T-helper 22 cell (primary cell): ENCODE measurements around the gene RTBDN.
"Not testable (repeated sequence)": the region's sequence is repeated elsewhere in the genome, so short reads cannot be mapped to it uniquely, and the experiment has no call there.

Experiments used
- DNase-seq: peaks from one replicate; pipeline ENCODE4 v3.0.0-alpha.2; 2020; ENCODE audit warnings: low read depth

Gene RTBDN

DNA sequence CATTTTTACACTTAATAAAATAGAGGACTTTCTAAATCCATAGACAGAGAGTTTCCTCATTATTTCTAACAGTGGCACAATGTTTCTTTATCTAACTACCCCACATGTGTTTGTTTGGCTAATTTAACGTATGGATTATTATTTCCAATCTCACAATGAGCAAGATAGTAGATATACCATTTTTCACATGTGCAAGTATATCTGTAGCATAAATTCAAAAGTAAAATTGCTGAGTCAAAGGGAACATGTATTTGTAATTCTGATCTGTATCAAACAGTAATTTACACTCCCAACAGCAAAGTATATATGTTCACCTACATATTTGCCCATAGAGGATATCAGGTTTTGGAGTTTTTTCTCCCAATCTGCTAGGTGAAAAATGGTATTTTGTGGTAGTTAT is 22.3 kb upstream of the RTBDN start:
- DNase-seq = no peak

DNA sequence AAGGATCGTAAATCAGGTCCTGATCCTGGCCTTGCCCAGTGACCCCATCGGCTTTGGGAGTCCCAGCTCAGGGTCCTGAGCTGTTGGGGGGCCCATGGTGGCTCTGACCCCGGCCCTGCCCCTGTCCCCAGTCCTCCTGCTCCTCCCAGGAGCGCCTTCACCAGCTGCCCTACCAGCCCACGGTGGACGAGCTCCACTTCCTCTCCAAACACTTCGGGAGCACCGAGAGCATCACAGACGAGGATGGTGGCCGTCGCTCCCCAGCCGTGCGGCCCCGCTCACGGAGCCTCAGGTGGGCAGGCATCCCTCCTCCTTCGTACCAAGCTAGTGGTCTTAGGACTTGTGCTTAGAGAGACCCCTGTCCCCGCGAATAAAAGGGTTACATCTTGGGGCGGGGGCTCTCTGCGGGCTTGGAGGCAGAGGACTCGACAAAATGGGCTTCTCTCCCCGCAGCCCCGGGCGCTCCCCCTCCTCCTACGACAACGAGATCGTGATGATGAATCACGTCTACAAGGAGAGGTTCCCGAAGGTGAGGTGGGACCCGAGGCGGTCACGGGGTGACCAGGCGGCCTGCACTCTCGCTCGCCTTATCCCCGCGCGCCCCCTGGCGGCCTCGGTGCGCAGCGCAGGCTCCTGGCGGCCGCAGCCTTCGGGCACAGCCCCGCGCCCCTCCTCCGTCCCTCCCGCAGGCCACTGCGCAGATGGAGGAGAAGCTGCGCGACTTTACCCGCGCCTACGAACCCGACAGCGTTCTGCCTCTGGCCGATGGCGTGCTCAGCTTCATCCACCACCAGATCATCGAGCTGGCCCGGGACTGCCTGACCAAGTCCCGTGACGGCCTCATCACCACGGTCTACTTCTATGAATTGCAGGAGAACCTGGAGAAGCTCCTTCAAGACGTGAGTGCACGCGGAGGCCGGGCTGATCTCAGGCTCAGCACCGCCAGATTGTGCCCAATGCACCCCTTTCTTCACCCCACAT is 13.1 kb upstream of the RTBDN start:
- peak; percentile 53 for DNase-seq

DNA sequence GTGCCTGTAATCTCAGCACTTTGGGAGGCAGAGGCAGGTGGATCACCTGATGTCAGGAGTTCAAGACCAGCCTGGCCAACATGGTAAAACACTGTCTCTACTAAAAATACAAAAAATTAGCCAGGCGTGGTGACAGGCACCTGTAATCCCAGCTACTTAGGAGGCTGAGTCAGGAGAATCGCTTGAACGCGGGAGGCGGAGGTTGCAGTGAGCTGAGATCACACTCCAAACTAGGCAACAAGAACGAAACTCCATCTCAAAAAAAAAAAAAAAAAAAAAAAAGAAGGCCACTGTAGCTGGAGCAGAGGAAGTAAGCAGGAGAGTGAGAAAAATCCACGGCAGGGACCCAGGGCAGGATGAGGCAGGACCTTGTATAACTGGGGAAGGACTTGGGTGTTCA is 12.2 kb upstream of the RTBDN start:
- DNase-seq = not testable (repeated sequence)

DNA sequence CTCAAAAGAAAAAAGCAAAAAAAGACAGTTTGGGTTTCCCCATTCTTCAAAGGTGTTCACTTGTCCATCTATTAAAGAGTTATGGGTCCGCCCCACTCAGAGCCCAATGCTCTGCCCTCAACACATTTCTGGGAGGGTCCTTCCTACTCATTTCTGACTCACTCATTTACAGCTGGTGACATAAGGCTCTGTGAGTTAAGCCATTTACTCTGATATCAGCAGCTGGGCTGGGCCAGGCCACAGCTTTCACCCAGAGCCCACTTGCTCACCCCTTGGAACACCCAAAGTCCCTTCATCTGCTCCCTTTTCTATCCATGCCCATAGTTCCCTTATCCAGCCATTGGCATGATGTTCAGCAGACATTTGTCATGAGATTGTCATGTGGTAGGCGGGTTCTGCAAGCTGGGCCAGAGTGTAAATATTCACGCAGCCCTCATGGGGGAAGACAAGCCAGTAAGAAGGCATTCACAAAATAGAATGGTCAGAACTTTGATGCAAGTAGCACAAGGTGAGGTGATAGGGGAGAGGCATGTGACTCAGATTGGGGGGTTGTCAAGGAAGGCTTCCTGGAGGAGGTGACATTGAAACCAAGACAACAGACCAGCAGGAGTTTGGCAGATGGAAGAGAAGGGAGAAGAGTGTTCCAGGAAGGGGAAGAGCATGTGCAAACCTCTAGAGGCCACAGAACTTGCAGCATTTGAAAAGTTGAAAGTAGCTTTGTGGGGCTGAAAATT is 9.8 kb upstream of the RTBDN start:
- DNase-seq = no peak

DNA sequence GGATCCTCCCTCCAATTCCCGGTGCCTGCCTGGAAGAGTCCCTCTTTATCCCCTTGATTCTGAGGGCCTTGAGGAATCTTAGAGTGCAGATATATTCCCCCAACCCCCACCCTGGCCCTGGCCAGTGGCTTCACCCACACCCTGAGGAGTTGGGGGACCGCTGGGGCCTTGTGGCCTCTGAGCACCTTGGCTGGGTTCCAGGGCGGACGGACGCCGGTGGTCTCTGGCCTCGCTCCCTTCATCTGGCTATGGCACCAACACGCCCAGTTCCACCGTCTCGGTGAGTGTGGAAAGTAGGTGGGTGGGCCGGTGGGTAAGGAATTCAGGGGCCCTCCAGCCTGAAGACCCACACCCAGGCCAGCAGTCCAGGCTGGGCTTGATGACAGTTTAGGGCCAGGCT is 8.9 kb upstream of the RTBDN start:
- DNase-seq = no peak

DNA sequence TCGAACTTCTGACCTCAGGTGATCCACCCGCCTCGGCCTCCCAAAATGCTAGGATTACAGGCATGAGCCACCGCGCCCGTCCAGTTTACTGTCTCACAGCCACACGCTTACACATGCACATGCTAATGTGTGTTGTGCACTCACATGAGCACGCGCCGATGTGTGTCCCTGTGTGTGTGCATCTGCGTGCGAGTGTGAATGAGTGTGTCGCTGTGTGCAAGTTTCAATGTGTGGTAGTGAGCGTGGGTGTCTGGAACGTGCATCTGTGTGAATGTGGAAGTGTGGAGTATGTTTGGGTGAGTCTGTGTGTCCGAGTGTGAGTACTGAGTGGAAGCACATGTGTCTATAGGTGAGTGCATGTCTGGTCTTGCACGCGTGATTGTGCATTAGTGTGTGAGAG is 8.1 kb upstream of the RTBDN start:
- DNase-seq = no peak

DNA sequence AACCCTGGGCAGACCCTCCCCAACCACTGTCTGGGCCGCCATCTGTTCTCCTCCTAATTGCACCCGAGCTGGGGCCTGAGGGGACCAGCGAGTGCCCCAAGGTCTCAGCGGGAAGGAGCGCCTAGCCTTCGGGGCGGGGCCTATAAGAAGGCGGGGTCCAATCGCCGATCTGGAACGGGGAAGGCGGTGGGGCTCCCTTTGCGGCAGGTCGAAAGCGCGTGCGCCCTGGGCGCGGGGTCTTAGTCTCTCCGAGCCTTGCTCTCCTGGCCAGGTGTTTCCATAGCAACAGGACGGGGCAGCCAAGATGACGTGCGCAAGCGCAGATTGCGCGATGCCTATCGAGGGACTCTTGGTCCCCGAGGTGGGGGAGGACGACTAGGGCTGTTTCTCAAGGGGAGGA is 6.7 kb upstream of the RTBDN start:
- DNase-seq = no peak

DNA sequence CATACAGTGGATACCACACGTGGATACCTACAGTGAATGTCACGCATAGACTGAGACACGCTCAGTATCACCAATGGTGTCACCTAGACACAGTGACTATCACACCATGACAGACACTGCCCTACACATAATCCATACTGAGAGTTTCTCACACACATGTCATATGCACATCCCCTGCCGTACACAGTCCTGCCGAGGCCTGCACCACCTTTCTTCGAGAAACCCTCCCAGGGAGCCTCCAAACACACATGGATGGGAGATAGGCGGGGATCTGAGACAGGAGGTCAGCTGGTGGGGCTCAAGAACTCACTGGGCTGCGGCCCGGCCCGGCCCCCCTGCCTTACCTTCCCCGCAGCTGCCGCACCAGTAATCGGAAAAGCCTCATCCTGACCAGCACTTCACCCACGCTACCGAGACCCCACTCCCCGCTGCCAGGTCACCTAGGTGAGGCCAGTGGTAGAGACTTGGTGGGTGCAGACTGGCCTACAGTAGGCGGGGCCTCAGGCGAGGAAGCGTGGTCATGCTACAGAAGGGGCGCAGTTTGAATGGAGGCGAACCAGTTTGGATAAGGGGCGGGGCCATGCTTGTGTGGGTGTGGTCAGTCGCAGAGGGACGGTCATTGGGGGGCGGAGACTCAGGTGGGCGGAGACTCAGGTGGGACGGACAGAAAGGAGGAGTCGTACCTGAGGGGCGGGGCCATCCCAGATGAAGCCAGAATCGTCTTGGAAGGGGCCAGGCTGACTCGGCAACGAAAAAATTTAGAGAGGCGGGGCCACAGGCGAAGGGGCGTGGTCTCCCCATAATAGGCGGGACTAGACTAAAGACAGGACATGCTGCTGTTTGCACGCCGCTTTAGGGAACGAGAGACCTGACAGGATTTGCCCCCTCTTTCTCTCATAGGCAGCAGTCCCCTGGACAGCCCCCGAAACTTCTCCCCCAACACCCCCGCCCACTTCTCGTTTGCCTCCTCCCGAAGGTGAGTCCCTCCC is 6.0 kb upstream of the RTBDN start:
- no peak for DNase-seq

DNA sequence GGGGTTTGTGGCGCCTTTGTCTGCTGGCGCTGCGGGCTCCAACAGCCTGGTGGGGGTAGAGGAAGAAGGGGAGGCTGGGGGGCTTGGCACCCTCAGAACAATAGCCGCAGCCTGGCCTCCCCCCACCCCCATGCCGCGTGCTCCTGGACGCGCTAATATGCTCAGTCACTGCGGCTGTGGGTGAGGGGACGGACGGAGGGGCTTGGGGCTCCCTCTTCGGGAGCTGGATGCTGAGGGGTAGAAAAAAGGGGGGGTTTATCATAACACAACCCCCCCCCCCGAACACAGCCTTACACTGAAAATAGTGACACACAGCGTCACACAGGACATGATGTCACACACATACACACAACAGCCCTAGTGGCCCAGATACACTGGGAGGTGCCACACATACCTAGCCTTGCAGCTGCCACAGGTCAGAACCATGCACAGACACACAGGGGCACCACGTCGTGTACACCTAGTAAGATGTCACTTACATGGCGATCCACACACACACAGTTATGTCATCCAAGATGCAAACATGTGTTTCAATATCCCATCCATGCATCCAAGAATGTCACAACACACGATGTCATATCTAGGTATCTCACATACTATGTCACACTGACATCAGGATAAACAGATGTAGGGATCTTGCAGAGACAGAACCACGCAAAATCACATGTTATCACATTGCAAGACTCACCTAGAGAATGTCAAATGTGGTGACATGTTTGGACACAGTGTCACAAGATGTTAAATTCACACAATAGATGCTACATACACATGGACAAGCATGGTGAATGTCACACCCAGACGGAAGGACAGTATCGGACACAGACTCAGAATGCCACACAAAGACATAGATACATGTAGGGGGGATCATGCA is 4.7 kb upstream of the RTBDN start:
- DNase-seq = no peak

DNA sequence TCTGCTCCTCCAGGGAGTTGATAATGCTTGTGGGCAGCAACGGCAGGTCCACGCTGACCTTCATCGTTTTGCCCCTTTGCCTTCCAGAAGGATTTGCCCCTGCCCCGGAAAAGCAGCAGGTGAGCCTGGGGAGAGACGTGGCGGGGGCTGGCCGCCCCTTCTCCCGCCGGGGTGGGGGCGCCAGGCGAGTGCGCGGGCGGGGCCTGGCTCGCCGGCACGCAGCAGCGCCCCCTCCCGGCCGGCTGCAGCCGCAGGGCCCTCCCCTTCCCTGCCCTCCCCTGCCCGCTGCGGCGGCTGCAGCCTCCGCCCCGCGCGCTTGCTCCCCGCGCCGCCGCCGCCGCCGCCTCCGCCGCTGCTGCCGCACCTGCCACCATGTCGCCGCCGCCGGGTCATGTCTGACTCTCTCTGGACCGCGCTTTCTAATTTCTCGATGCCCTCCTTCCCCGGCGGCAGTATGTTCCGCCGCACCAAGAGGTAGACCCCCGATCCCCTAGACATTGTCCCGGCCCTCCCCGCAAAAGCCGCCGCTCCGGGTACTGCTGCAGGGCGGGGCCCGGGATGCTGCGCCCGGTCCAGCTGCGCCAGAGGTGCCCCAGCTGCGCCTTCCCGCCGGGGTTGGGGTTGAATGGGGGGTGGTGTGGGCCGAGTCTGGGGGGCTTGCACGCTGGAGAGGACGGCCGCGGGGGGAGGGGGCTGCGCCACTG is 4.0 kb upstream of the RTBDN start, which contains the start of gene MAST1:
Gene MAST1 (plus strand): TSS at position 334 of the 704 bp plus-strand sequence. CDS start 58 bp downstream, at position 392.
- no peak for DNase-seq

DNA sequence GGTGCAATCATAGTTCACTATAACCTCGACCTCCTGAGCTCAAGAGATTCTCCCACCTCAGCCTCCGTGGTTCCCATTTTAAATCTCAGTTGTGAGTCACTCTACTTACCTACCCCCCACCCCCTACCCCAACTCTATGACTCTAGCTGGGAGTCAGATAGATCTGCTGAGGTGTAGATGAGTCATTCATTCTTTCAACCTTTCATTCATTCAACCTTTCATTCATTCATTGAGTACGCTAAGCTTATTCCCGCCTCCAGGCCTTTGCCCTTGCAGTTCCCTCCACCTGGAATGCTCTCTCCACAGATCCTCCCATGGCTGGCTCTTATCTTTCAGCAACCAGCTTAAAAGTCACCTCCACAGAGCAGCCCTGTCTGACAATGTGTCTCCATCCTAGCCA is 2.8 kb upstream of the RTBDN start:
- no peak for DNase-seq

DNA sequence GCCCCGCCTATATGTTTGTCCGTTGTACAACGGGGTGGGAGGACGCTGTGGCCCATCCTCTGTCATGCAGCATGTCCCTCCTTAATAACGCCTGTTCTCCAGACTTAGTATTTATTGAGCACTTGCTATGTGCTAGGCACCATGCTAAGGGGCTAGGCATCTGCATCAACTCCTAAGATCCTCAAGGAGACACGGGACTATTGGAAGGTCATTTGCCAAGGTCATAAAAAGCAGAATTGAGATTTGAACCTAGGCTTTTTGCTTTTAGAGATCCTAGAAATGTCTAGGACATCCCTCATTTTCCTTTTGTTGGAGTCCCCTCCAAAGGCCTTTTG is 2.1 kb upstream of the RTBDN start:
- DNase-seq = no peak

DNA sequence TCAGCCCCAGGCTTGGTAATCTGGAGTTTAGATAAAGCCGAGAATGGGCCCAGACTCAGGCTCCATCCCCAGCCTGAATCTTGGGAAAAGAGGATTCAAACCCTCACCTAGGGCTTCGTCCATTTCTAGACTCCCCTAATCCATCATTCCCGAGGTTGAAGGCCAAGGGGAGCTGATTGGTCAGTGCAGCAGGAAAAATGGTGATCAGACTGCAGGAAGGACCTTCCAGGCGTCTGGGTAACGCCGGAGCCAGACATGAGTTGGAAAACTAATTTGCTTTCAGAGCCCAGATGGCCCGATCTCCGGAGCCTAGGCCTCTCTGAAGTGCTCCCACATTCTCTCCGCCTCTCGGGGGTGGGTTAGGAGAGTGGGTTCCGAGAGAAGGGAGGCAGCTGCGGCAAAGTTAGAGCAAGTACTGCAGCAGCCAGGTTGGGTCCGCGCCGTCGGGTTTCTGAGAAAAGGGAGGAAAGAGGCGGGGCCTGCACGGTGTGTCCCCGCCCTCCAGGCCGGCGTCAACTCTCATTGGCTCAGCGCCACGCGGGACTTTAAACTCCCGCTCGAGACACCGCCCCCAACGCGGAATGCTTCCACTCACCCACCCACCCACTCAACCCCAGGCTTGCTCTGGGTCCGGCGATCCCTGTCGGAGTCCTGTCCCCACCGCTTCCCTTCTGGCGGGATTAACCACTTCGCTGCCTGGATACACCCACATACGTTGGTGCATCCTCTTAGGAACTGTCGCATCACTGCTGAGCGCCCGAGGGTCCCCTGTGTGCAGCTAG is 788 bp upstream of the RTBDN start:
- DNase-seq = no peak

DNA sequence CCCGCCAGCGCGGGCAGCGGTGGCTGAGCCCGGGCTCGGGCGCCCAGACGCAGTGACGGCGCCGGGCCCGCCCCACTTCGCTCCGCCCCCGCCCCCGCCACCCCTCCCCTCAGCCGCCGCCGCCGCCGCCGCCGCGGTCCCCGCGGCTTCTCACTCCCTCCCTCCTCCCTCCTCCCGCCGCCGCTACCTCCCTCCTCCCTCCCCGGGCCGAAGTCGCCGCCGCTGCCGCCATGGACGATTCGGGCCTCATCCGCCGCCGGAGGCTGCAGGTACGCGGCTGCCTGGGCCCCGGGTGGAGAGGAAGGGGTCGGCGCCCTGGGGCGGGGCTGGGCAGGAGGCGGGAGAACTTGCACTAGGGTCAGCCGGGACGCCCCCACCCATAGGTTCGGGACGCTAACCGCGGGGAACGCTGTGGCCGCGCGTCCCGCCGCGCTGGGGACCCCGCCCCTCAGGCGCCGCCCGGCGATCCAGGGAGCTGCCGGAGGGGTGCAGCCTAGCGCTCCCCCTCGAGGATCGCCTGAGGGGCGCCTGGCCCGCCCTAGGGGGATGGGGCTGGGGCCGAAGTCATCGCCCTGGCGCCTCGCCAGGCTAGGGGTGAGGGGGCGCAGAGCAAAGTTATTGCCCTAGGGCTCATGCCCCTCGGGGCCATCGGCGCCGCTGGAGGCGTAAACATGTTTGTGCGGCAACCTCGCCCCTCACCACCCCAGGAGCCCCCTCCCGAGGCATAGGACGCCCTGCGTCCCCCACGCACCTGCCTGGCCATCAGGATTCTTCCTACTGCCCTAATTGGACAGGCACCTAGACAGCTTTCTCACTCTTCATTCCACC is 427 bp downstream of the RTBDN start:
- no peak for DNase-seq

DNA sequence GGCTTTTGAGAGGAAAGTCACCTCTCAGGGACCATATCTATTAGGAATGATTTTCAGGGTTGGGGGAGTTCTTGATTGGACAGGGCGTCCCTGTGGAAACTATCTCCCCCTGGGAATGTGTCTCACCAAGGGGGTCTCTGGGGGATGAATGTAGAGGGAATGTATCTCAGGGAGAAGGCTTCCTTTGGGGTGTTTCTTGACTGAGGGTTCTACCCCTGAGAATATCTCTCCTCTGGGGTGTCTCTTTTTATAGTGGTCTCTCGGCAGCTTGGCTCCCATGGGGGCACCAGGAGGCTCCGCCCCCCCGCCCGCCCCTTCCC is 1.0 kb downstream of the RTBDN start:
- no peak for DNase-seq

DNA sequence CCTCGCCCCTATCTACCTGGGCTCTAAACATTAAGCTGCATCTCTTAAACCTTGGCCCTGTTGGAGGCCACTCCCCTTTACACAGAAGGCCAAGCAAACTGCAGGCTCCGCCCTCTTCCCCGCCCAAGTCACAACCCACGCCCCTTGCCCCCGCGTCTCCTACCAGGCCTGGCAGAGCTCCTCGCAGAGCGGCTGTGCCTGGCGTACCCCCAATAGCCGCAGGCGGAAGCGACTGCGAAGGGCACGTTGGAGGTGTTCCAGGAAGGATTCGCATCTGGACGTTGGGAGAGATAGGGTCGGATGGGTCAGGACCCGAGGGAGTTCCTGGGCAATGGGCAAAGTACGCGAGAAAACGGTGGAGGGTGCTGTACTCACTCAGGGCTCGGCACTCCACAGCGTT is 5.9 kb downstream of the RTBDN start:
- DNase-seq = no peak

DNA sequence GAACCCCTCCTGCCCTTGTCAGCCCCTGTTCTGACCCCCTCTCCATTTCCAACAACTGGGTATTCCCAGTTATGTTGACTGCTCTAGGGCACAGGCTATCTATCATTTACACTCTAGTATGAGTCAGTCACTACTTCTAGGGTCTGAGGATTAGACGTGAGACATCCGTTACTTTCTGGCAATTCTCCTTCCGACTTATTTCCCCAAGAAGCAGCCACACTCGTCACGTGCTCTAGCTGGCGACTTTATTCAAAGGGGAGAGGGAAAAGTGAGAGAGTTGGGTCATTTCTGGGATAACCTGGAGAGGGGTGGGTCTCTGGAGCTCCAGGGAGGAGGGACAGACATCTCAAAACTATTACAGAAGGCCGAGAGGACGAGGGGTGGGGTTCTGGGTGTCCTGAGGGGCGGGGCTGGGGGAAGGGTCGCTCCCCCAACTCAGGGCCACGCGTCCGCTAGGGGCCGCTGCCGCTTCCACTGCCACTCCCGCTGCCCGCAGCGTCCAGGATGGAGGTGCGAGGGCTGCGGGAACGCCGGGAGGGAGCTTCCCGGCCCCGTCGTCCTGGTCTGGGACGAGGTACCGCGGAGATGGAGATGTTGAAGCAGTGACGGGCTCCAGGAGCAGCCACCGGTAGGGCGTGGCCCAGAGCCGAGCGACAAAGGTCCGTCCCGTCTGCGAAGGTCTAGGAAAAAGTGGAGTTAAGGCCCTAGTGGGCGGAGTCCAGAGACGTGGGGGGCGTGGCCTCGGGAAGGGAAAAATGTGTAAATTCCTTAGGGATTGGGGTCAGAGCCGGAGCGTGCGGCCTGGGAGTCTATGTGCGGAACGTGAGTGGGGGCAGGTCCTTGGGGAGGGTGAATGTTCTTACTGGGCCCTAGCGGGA is 8.9 kb downstream of the RTBDN start:
- no peak for DNase-seq

DNA sequence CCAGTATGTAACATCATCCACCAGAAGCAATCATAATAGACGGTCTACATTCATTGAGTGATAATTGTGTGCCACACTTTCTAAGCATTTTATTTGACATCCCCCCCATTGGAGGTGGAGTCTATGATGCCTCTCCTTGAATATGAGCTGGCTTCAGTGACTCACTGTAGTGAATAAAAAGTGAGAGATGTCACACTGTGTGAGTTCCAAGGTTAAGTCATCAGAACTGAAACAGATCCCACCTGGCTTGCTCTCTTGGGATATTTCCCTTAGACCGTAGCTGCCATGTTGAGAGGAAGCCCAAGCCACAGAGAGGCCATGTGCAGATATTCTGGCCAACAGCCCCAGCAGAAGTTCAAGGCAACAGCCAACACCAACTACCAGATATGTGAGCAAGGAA is 12.6 kb downstream of the RTBDN start:
- no peak for DNase-seq
